Keratinocyte (primary cell): ENCODE results near the gene TRPT1. TPM values are rescaled to one million over a fixed set of nuclear protein-coding genes. Genes with fewer than 3 reads are reported as not detected.

Experiments used
- DNase-seq: peaks from one replicate; pipeline ENCODE4 v3.0.0-alpha.2; 2011; ENCODE audit warnings: low read depth, missing footprints, low spot score
- FAIRE-seq: peaks from 2 replicates; lab custom pipeline; 2011; peaks lifted over from hg19 to GRCh38; lab: Jason Lieb, UNC
- H2AFZ ChIP-seq: 2 replicates; pipeline ENCODE4 v1.6.0; 2012; ENCODE audit warnings: low read length, control low read depth, inconsistent platforms; ENCODE audit not compliant: control insufficient read depth
- H3K27ac ChIP-seq: 2 replicates; pipeline ENCODE4 v1.5.1; 2011; ENCODE audit warnings: low read length; ENCODE audit not compliant: control insufficient read depth, insufficient read depth
- H3K27me3 ChIP-seq: 3 replicates; pipeline ENCODE4 v1.6.0; 2011; ENCODE audit warnings: low read length; ENCODE audit not compliant: control insufficient read depth, insufficient read depth; ENCODE audit errors: extremely low read depth
- H3K36me3 ChIP-seq, 2 experiments: 2 replicates in 1 of 2; 3 replicates in 1 of 2; pipeline ENCODE4 v1.5.1; 2011; ENCODE audit warnings: low read length in 2 of 2, mild to moderate bottlenecking in 1 of 2; ENCODE audit not compliant: control insufficient read depth in 2 of 2, insufficient read depth in 2 of 2; ENCODE audit errors: extremely low read depth in 1 of 2
- H3K4me1 ChIP-seq: 3 replicates; pipeline ENCODE4 v1.5.1; 2011; ENCODE audit warnings: low read length; ENCODE audit not compliant: control insufficient read depth, insufficient read depth; ENCODE audit errors: extremely low read depth
- H3K4me2 ChIP-seq: 3 replicates; pipeline ENCODE4 v1.6.0; 2011; ENCODE audit warnings: low read depth, low read length; ENCODE audit not compliant: control insufficient read depth, insufficient read depth; ENCODE audit errors: extremely low read depth
- H3K4me3 ChIP-seq, 3 experiments: fragments of 200-600 bp in 1 of 3; sonication (generic) in 1 of 3; 2 replicates in 2 of 3; 3 replicates in 1 of 3; pipeline ENCODE4 v1.5.1; 2011 to 2016; ENCODE audit warnings: low read length in 3 of 3, mild to moderate bottlenecking in 3 of 3, control low read depth in 2 of 3, inconsistent platforms in 1 of 3, low read depth in 1 of 3, mixed read lengths in 1 of 3, mixed run types in 1 of 3, moderate library complexity in 1 of 3; ENCODE audit not compliant: control insufficient read depth in 2 of 3, insufficient read depth in 2 of 3; ENCODE audit errors: extremely low read depth in 1 of 3
- H3K79me2 ChIP-seq: 2 replicates; pipeline ENCODE4 v1.6.0; 2012; ENCODE audit warnings: low read length; ENCODE audit not compliant: control insufficient read depth, insufficient read depth
- H3K9ac ChIP-seq: 3 replicates; pipeline ENCODE4 v1.6.0; 2011; ENCODE audit warnings: low read length; ENCODE audit not compliant: control insufficient read depth, insufficient read depth; ENCODE audit errors: extremely low read depth
- H3K9me1 ChIP-seq: 3 replicates; pipeline ENCODE4 v1.6.0; 2011; ENCODE audit warnings: low read length; ENCODE audit not compliant: control insufficient read depth, insufficient read depth; ENCODE audit errors: extremely low read depth
- H3K9me3 ChIP-seq: 2 replicates; pipeline ENCODE4 v1.5.1; 2012; ENCODE audit warnings: low read depth, low read length; ENCODE audit not compliant: control insufficient read depth
- H4K20me1 ChIP-seq: 3 replicates; pipeline ENCODE4 v1.6.0; 2011; ENCODE audit warnings: low read length; ENCODE audit not compliant: control insufficient read depth, insufficient read depth; ENCODE audit errors: extremely low read depth
- EZH2 ChIP-seq: IDR thresholded peaks from one replicate; pipeline ENCODE4 v1.6.1; 2012; ENCODE audit warnings: inconsistent platforms, mild to moderate bottlenecking, low read length, moderate library complexity
- dilution Hi-C: fragments of 300-500 bp; cut with MboI; formaldehyde crosslinking; loops from one replicate; pipeline ENCODE4 v1.7.0; 2020; ENCODE audit warnings: low sequenced_read_pairs; ENCODE audit not compliant: extremely low pct_ligation_motif_present
- polyA plus RNA-seq, 5 experiments: library from polyadenylated mRNA; depleted of rRNA in 3 of 5; stranded (reverse) in 3 of 5; stranded (forward) in 1 of 5; unstranded in 1 of 5; fragments of >200 nt; gene quantifications; 1 replicate in 1 of 5; 2 replicates in 3 of 5; 3 replicates in 1 of 5; pipeline versions ENCODE4 v1.2.1 to v1.2.3, GENCODE V29; 2011 to 2012; ENCODE audit warnings: missing spikeins in 2 of 5, low read depth in 1 of 5, low replicate concordance in 1 of 5
- TF ChIP-seq, protein P1 (sequence below), 3 experiments: IDR thresholded peaks in 1 of 3; conservative IDR thresholded peaks in 1 of 3; optimal IDR thresholded peaks in 1 of 3; 2 replicates in 2 of 3; 3 replicates in 1 of 3; pipeline versions ENCODE3 to v1.5.1; 2011; ENCODE audit warnings: low read length in 3 of 3, mild to moderate bottlenecking in 3 of 3, moderate library complexity in 2 of 3, control low read depth in 1 of 3, inconsistent platforms in 1 of 3; ENCODE audit not compliant: insufficient read depth in 2 of 3; ENCODE audit errors: extremely low read depth in 1 of 3

The TRPT1 gene
- polyA plus RNA-seq, 1 donor (not counting 4 experiments of a cell fraction or from before 2014, with no cell fraction given): 15.5 TPM

DNA sequence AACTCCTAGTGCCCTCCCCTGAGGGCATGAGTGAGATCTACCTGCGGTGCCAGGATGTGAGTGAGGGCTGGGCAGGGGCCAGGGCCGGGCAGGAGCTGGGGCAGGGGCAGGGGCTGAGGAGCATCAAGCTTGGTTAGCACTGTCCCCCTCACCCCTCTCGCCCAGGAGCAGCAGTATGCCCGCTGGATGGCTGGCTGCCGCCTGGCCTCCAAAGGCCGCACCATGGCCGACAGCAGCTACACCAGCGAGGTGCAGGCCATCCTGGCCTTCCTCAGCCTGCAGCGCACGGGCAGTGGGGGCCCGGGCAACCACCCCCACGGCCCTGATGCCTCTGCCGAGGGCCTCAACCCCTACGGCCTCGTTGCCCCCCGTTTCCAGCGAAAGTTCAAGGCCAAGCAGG is 5.7 kb downstream of the TRPT1 start:
- Histone ChIP-seq H3K9ac (no peak overlapping the region), H4K20me1 (no peaks in the 10 kb centered on the region), H3K79me2 (no peaks in the 10 kb centered on the region), H3K27ac (no peak overlapping the region), H3K4me2 (no peak overlapping the region), H3K4me3 (no peak overlapping the region), H3K36me3 (peaks cover 2 to 4% of the 10 kb centered on the region in 2 experiments), H3K9me3 (no peaks in the 10 kb centered on the region), H3K27me3 (no peaks in the 10 kb centered on the region), H3K9me1 (no peaks in the 10 kb centered on the region), H2AFZ (no peak overlapping the region), H3K4me1 (peaks cover 11% of the 10 kb centered on the region)
- no peak for DNase-seq
- FAIRE-seq: no peak
- dilution Hi-C loops: no loop called here
- no peak for TF ChIP-seq EZH2
- TF ChIP-seq, protein P1, sequence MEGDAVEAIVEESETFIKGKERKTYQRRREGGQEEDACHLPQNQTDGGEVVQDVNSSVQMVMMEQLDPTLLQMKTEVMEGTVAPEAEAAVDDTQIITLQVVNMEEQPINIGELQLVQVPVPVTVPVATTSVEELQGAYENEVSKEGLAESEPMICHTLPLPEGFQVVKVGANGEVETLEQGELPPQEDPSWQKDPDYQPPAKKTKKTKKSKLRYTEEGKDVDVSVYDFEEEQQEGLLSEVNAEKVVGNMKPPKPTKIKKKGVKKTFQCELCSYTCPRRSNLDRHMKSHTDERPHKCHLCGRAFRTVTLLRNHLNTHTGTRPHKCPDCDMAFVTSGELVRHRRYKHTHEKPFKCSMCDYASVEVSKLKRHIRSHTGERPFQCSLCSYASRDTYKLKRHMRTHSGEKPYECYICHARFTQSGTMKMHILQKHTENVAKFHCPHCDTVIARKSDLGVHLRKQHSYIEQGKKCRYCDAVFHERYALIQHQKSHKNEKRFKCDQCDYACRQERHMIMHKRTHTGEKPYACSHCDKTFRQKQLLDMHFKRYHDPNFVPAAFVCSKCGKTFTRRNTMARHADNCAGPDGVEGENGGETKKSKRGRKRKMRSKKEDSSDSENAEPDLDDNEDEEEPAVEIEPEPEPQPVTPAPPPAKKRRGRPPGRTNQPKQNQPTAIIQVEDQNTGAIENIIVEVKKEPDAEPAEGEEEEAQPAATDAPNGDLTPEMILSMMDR (optimal IDR thresholded peaks at IDR 0.05 in 1 of 3, IDR thresholded peaks at IDR 0.05 in 1 of 3, conservative IDR thresholded peaks at IDR 0.05 in 1 of 3; ENCODE audit: extremely low read depth in 1 of 3, insufficient read depth in 2 of 3, low read length in 3 of 3): no peak

DNA sequence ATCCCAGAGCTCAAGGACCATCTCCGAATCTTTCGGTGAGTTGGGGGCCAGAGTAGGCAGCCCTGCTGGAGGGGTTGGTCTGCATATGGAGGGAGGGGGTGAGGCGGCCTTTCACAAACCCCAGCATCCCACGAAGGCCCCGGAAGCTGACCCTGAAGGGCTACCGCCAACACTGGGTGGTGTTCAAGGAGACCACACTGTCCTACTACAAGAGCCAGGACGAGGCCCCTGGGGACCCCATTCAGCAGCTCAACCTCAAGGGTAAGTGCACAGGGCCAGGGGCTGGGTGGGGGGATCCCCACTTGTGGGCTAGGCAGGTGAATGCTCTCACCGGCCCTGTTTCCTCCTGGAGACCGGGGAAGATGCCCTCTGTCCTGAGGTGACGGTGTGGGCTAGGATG is 6.2 kb downstream of the TRPT1 start:
- H3K9me3 ChIP-seq: no peaks in the 10 kb centered on the region
- H3K9me1 ChIP-seq: no peaks in the 10 kb centered on the region
- H3K27ac ChIP-seq: no peak overlapping the region
- no peak overlapping the region for H3K9ac ChIP-seq
- DNase-seq (no peak), FAIRE-seq (no peak)
- no peak for TF ChIP-seq EZH2
- TF ChIP-seq, protein P1 (optimal IDR thresholded peaks at IDR 0.05 in 1 of 3, IDR thresholded peaks at IDR 0.05 in 1 of 3, conservative IDR thresholded peaks at IDR 0.05 in 1 of 3; ENCODE audit: extremely low read depth in 1 of 3, insufficient read depth in 2 of 3, low read length in 3 of 3): no peak
- peaks cover 10% of the 10 kb centered on the region for H3K4me1 ChIP-seq
- no peaks in the 10 kb centered on the region for H3K27me3 ChIP-seq
- H4K20me1 ChIP-seq: no peaks in the 10 kb centered on the region
- no peak overlapping the region for H2AFZ ChIP-seq
- peaks cover 2 to 6% of the 10 kb centered on the region in 2 experiments for H3K36me3 ChIP-seq
- no peak overlapping the region for H3K4me2 ChIP-seq
- H3K79me2 ChIP-seq: no peaks in the 10 kb centered on the region
- dilution Hi-C loops: no loop called here
- H3K4me3 ChIP-seq: no peak overlapping the region
